HEK293T (cell line): ENCODE measurements around the gene ATCAY.

ENCODE experiments used
- BHLHE40 ChIP-seq: fragments of 450-650 bp; IDR thresholded peaks from 2 replicates; pipeline ENCODE4 v1.6.1; 2016; ENCODE audit warnings: mild to moderate bottlenecking, moderate library complexity, borderline replicate concordance
- FOXA1 ChIP-seq: fragments of 450-650 bp; IDR thresholded peaks from 2 replicates; pipeline ENCODE4 v1.6.1; 2016; ENCODE audit warnings: mild to moderate bottlenecking
- PKNOX1 ChIP-seq: fragments of 450-650 bp; IDR thresholded peaks from 2 replicates; pipeline ENCODE4 v1.6.1; 2016
- SP1 ChIP-seq: fragments of 450-650 bp; IDR thresholded peaks from 2 replicates; pipeline ENCODE4 v1.6.1; 2017
- SUZ12 ChIP-seq: fragments of 450-650 bp; IDR thresholded peaks from 2 replicates; pipeline ENCODE4 v1.6.1; 2016; ENCODE audit warnings: mild to moderate bottlenecking
- TARDBP ChIP-seq: fragments of 450-650 bp; IDR thresholded peaks from 2 replicates; pipeline ENCODE4 v1.6.1; 2016

GRCh38 chr19:3834349-3835054 is 46.0 kb upstream of the ATCAY start:
- TF ChIP-seq SUZ12 (no peak), BHLHE40 (no peak), PKNOX1 (no peak), FOXA1 (no peak), SP1 (no peak), TARDBP (no peak)
